H1 (cell line): Measurements from ENCODE around the gene EVC2. TPM values are rescaled to one million over a fixed set of nuclear protein-coding genes. Genes with fewer than 3 reads are reported as not detected.
A peak's percentile ranks its signal among the peaks of the same experiment; 100 is the strongest.

Source experiments
- CTCF ChIA-PET: fragments of 300-600 bp; sonication (Branson Sonifier 250); formaldehyde crosslinking; loops from one replicate; lab custom pipeline; 2021; ENCODE audit not compliant: partially characterized antibody; lab: Charles Lee
- POLR2A ChIA-PET: fragments of 300-600 bp; sonication (Branson Sonifier 250); formaldehyde crosslinking; loops from one replicate; lab custom pipeline; 2021; ENCODE audit warnings: inconsistent platforms; ENCODE audit not compliant: partially characterized antibody; lab: Charles Lee
- DNase-seq, 2 experiments: peaks; one replicate each; pipeline versions ENCODE4 v3.0.0 to v3.0.0-alpha.2; 2010 to 2022; ENCODE audit warnings: low spot score in 2 of 2, low read depth in 1 of 2, mixed read lengths in 1 of 2
- FAIRE-seq: peaks from 2 replicates; lab custom pipeline; 2011; peaks lifted over from hg19 to GRCh38; lab: Jason Lieb, UNC
- H2AFZ ChIP-seq: 2 replicates; pipeline ENCODE4 v1.8.1; 2012; ENCODE audit warnings: low read length, inconsistent platforms
- H2AK5ac ChIP-seq: 2 replicates; pipeline ENCODE4 v1.6.1; 2013; ENCODE audit warnings: low read depth, low read length
- H2BK120ac ChIP-seq: replicated peaks from 2 replicates; pipeline ENCODE3; 2013; ENCODE audit warnings: low read depth, low read length, inconsistent platforms
- H2BK12ac ChIP-seq: 2 replicates; pipeline ENCODE4 v1.6.1; 2013; ENCODE audit warnings: low read depth, low read length
- H2BK15ac ChIP-seq: 2 replicates; pipeline ENCODE4 v1.6.1; 2013; ENCODE audit warnings: low read length
- H2BK20ac ChIP-seq: 2 replicates; pipeline ENCODE4 v1.6.1; 2013; ENCODE audit warnings: low read length
- H2BK5ac ChIP-seq: 2 replicates; pipeline ENCODE4 v1.6.1; 2013; ENCODE audit warnings: low read depth, low read length
- H3K14ac ChIP-seq: 2 replicates; pipeline ENCODE4 v1.6.1; 2013; ENCODE audit warnings: inconsistent platforms; ENCODE audit not compliant: insufficient read length
- H3K18ac ChIP-seq: 2 replicates; pipeline ENCODE4 v1.6.1; 2013; ENCODE audit warnings: low read length; ENCODE audit errors: extremely low read depth
- H3K23ac ChIP-seq: 2 replicates; pipeline ENCODE4 v1.6.1; 2013; ENCODE audit warnings: inconsistent platforms; ENCODE audit not compliant: insufficient read length
- H3K23me2 ChIP-seq: 2 replicates; pipeline ENCODE4 v1.6.1; 2013; ENCODE audit warnings: low read depth, low read length
- H3K27ac ChIP-seq: 2 replicates; pipeline ENCODE4 v1.6.1; 2011; ENCODE audit warnings: low read depth, low read length, inconsistent platforms
- H3K27me3 ChIP-seq, 4 experiments: replicated peaks in 1 of 4; 1 replicate in 1 of 4; 2 replicates in 3 of 4; pipeline versions ENCODE4 v1.6.1 to v1.8.1; 2011 to 2013; ENCODE audit warnings: low read length in 3 of 4, mild to moderate bottlenecking in 3 of 4, inconsistent platforms in 2 of 4, mixed read lengths in 2 of 4, moderate library complexity in 1 of 4; ENCODE audit not compliant: control insufficient read depth in 3 of 4, insufficient read depth in 3 of 4; ENCODE audit errors: extremely low read depth in 1 of 4
- H3K36me3 ChIP-seq, 4 experiments: 2 replicates each; pipeline versions ENCODE4 v1.6.1 to v1.8.1; 2011 to 2013; ENCODE audit warnings: mild to moderate bottlenecking in 4 of 4, low read length in 3 of 4, moderate library complexity in 2 of 4, control low read depth in 1 of 4, inconsistent platforms in 1 of 4; ENCODE audit not compliant: insufficient read depth in 4 of 4, control insufficient read depth in 2 of 4
- H3K4ac ChIP-seq: replicated peaks from 2 replicates; pipeline ENCODE3; 2013; ENCODE audit warnings: low read length, low read depth, mixed read lengths, inconsistent platforms; ENCODE audit not compliant: insufficient read length
- H3K4me1 ChIP-seq, 4 experiments: replicated peaks in 1 of 4; 1 replicate in 1 of 4; 2 replicates in 3 of 4; pipeline versions ENCODE4 v1.6.1 to v1.8.1; 2011 to 2013; ENCODE audit warnings: low read length in 3 of 4, inconsistent platforms in 2 of 4, mixed read lengths in 1 of 4; ENCODE audit not compliant: insufficient read depth in 4 of 4, control insufficient read depth in 3 of 4
- H3K4me2 ChIP-seq, 2 experiments: 2 replicates each; pipeline versions ENCODE4 v1.6.1 to v1.8.1; 2011 to 2013; ENCODE audit warnings: low read depth in 2 of 2, low read length in 2 of 2, control low read depth in 1 of 2, inconsistent platforms in 1 of 2, mild to moderate bottlenecking in 1 of 2; ENCODE audit not compliant: insufficient read depth in 1 of 2
- H3K4me3 ChIP-seq, 4 experiments: fragments of 200-600, 300-600 bp in 1 of 4; sonication (generic), shearing (Covaris generic), sonication (Bioruptor Twin) in 1 of 4; 2 replicates each; pipeline versions ENCODE4 v1.5.1 to v1.8.1; 2011 to 2016; ENCODE audit warnings: low read length in 4 of 4, low read depth in 3 of 4, control low read depth in 2 of 4, inconsistent platforms in 2 of 4, mild to moderate bottlenecking in 2 of 4, mixed read lengths in 1 of 4, moderate library complexity in 1 of 4; ENCODE audit not compliant: insufficient read depth in 2 of 4; ENCODE audit errors: extremely low read depth in 1 of 4
- H3K56ac ChIP-seq: replicated peaks from 2 replicates; pipeline ENCODE3; 2013; ENCODE audit warnings: low read depth, mild to moderate bottlenecking, mixed read lengths, low read length, inconsistent platforms; ENCODE audit not compliant: insufficient read length
- H3K79me1 ChIP-seq: 2 replicates; pipeline ENCODE4 v1.6.1; 2013; ENCODE audit warnings: low read depth, low read length, control low read depth
- H3K79me2 ChIP-seq, 2 experiments: 2 replicates each; pipeline versions ENCODE4 v1.6.1 to v1.8.1; 2012 to 2013; ENCODE audit warnings: low read length in 2 of 2, mild to moderate bottlenecking in 2 of 2, inconsistent platforms in 1 of 2; ENCODE audit not compliant: insufficient read depth in 2 of 2, control insufficient read depth in 1 of 2
- H3K9ac ChIP-seq, 4 experiments: replicated peaks in 1 of 4; 1 replicate in 1 of 4; 2 replicates in 3 of 4; pipeline versions ENCODE4 v1.6.1 to v1.8.1; 2011 to 2013; ENCODE audit warnings: low read depth in 3 of 4, low read length in 3 of 4, control low read depth in 2 of 4, mild to moderate bottlenecking in 2 of 4, moderate library complexity in 2 of 4, inconsistent platforms in 1 of 4; ENCODE audit errors: extremely low read depth in 1 of 4
- H3K9me3 ChIP-seq, 2 experiments: 2 replicates each; pipeline versions ENCODE4 v1.6.1 to v1.8.1; 2012 to 2013; ENCODE audit warnings: mild to moderate bottlenecking in 2 of 2, moderate library complexity in 2 of 2, control low read depth in 1 of 2, inconsistent platforms in 1 of 2, low read depth in 1 of 2, low read length in 1 of 2, mixed read lengths in 1 of 2; ENCODE audit not compliant: insufficient read depth in 2 of 2
- H4K20me1 ChIP-seq, 2 experiments: replicated peaks in 1 of 2; 2 replicates each; pipeline versions ENCODE3 to v1.8.1; 2011 to 2013; ENCODE audit warnings: inconsistent platforms in 2 of 2, low read length in 2 of 2, mild to moderate bottlenecking in 1 of 2; ENCODE audit not compliant: insufficient read depth in 2 of 2, control insufficient read depth in 1 of 2
- H4K5ac ChIP-seq: 2 replicates; pipeline ENCODE4 v1.6.1; 2013; ENCODE audit warnings: low read length, low read depth, mixed read lengths, inconsistent platforms; ENCODE audit not compliant: insufficient read length
- H4K8ac ChIP-seq: 2 replicates; pipeline ENCODE4 v1.8.0; 2013; ENCODE audit warnings: mild to moderate bottlenecking, moderate library complexity, low read length, inconsistent platforms; ENCODE audit not compliant: insufficient read depth; ENCODE audit errors: extremely low read depth
- H4K91ac ChIP-seq: replicated peaks from 2 replicates; pipeline ENCODE3; 2013; ENCODE audit warnings: low read length, mixed read lengths, inconsistent platforms; ENCODE audit not compliant: insufficient read length
- GABPA ChIP-seq: IDR thresholded peaks from 2 replicates; pipeline ENCODE4 v1.6.1; 2011; ENCODE audit warnings: mild to moderate bottlenecking, low read length, moderate library complexity, borderline replicate concordance; ENCODE audit not compliant: insufficient read depth
- POU5F1 ChIP-seq: IDR thresholded peaks from 2 replicates; pipeline ENCODE4 v1.6.1; 2011; ENCODE audit warnings: low read depth, mild to moderate bottlenecking, low read length, moderate library complexity
- RNF2 ChIP-seq: fragments of 200-900, 300-1000 bp; sonication (generic); IDR thresholded peaks from 2 replicates; pipeline ENCODE4 v1.7.1; 2016; ENCODE audit warnings: borderline replicate concordance, low read depth, mild to moderate bottlenecking, antibody characterized with exemption, low read length; ENCODE audit not compliant: poor library complexity, severe bottlenecking; ENCODE audit errors: missing control alignments
- WGBS, 2 experiments: shearing (Covaris generic) in 1 of 2; methylation state at CpG; one replicate each; pipeline versions ENCODE4 v1.1.6 to v1.1.7; 2013 to 2015; ENCODE audit warnings: low lambda C conversion rate in 2 of 2, mixed read lengths in 2 of 2, inconsistent platforms in 1 of 2, low coverage in 1 of 2, missing lambda C conversion rate in 1 of 2; ENCODE audit not compliant: insufficient replicate concordance in 2 of 2, insufficient coverage in 1 of 2, insufficient read length in 1 of 2; ENCODE audit errors: extremely low coverage in 1 of 2, missing lambda C conversion rate in 1 of 2; 5-methylcytosine and 5-hydroxymethylcytosine counted together
- polyA plus RNA-seq, 7 experiments: library from polyadenylated mRNA; depleted of rRNA in 3 of 7; stranded (reverse) in 5 of 7; unstranded in 2 of 7; fragments of >200 nt in 5 of 7; fragments of 200-250 nt in 2 of 7; gene quantifications; 1 replicate in 5 of 7; 2 replicates in 1 of 7; 4 replicates in 1 of 7; pipeline versions ENCODE4 v1.2.1 to v1.2.3, GENCODE V29; 2011 to 2013; ENCODE audit warnings: missing spikeins in 2 of 7, mixed read lengths in 2 of 7
- total RNA-seq: library from RNA; stranded (reverse); fragmentation: NEBNext Ultra II Directional; extraction: Animal tissue kit (Norgen Biotek cat#: 25700); gene quantifications from 2 replicates; pipeline ENCODE4 v1.2.1, GENCODE V29; 2021

Gene EVC2
- total and polyA plus RNA-seq, 2 of the 8 experiments (the other 6 are each of a cell fraction or from before 2014, with no cell fraction given): 0.73 to 5.9 TPM

DNA sequence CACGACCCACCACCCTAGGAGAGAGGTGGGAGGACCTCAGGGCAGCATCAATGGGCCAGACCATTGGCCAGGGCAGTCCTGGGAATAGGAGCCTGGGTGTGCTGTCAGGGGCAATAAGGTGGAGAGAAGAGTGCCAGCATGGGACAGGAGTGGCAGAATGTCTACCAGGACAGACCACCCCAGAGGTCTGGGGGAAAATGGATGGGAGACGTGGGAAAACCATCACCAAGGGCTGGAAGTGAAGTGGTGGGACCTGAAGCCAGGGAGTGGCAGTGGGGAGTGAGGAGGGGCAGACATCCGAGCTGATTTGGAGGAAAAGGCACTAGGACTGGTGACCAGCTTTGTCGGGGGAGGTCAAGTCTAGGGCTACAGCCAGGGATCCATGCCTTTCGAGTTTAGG, 993 bp downstream of the EVC2 start:
- no peak overlapping the region for H4K8ac ChIP-seq
- H4K91ac ChIP-seq: no peak overlapping the region
- no peak overlapping the region for H2BK15ac ChIP-seq
- peaks cover 4 to 8% of the 10 kb centered on the region in 2 experiments for H3K9me3 ChIP-seq
- no peak for DNase-seq
- H3K4ac ChIP-seq: no peak overlapping the region
- peaks cover 0 to 7% (median 3%) of the 10 kb centered on the region in 4 experiments; a peak in 3 of 8 replicates for H3K36me3 ChIP-seq
- peak overlapping the region; percentile 62 to 91 for H3K4me2 ChIP-seq
- peaks cover 3 to 19% (median 11%) of the 10 kb centered on the region in 4 experiments for H3K4me1 ChIP-seq
- H3K27me3 ChIP-seq: peaks cover 0 to 19% (median 11%) of the 10 kb centered on the region in 4 experiments; a peak in 4 of 7 replicates
- no peak overlapping the region for H2BK120ac ChIP-seq
- no peak overlapping the region for H3K9ac ChIP-seq
- no peak overlapping the region for H2BK20ac ChIP-seq
- no peaks in the 10 kb centered on the region for H3K79me2 ChIP-seq
- H3K27ac ChIP-seq: no peak overlapping the region
- CTCF ChIA-PET: interaction anchor here (0.7 kb wide), 1 partner anchor 106 kb away, joined by 3 read pairs; no protein-coding TSS in a partner anchor
- no peak overlapping the region for H3K56ac ChIP-seq
- no peak overlapping the region for H3K18ac ChIP-seq
- WGBS, 2 experiments: 59% methylated on average over 5 of the region's 5 CpGs; no CpG with 5 or more reads in 1 of the 2 experiments
- H2BK12ac ChIP-seq: no peak overlapping the region
- no peak overlapping the region for H4K5ac ChIP-seq
- peaks cover 22% of the 10 kb centered on the region; the same call in 1 of the 2 replicates for H3K23me2 ChIP-seq
- H2AK5ac ChIP-seq: no peak overlapping the region
- no peak overlapping the region for H2BK5ac ChIP-seq
- H4K20me1 ChIP-seq: peaks cover 0 to 5% of the 10 kb centered on the region in 2 experiments
- H3K4me3 ChIP-seq: peak overlapping the region; percentile 58 to 72 (median 65); a peak in 6 of 8 replicates
- H3K14ac ChIP-seq: no peak overlapping the region
- FAIRE-seq: no peak
- no peak overlapping the region for H3K23ac ChIP-seq
- 0 out of 2 replicates have a peak overlapping the region, but pooled peaks have one; percentile 66 for H2AFZ ChIP-seq
- POLR2A ChIA-PET: no interaction called here
- H3K79me1 ChIP-seq: no peaks in the 10 kb centered on the region; the same call in 1 of the 2 replicates
- TF ChIP-seq RNF2 (no peak), GABPA (no peak), POU5F1 (no peak)
